GM23338 (cell line): ENCODE data around the gene SCAMP1. TPM values are rescaled to one million over a fixed set of nuclear protein-coding genes. Genes with fewer than 3 reads are reported as not detected.

ENCODE experiments used
- ATAC-seq: fragments of 200-7000 bp; cut with Tn5 transposase; 3 replicates; pipeline ENCODE4 v1.9.1; 2020
- DNase-seq: peaks from one replicate; pipeline ENCODE4 v3.0.0-alpha.2; 2015; ENCODE audit warnings: low spot score
- H2AFZ ChIP-seq: fragments of 200-600 bp; sonication (generic); 2 replicates; pipeline ENCODE4 v1.8.0; 2016; ENCODE audit warnings: antibody characterized with exemption, mild to moderate bottlenecking, moderate library complexity
- H3F3A ChIP-seq: fragments of 200-600 bp; sonication (generic); replicated peaks from 2 replicates; pipeline ENCODE4 v1.8.0; 2017; ENCODE audit warnings: antibody characterized with exemption, mixed run types, low read depth
- H3K27ac ChIP-seq: fragments of 200-600 bp; sonication (generic); 2 replicates; pipeline ENCODE4 v1.6.1; 2016; ENCODE audit warnings: low read depth
- H3K27me3 ChIP-seq: fragments of 200-600 bp; sonication (generic); 2 replicates; pipeline ENCODE4 v1.8.0; 2016; ENCODE audit warnings: mild to moderate bottlenecking, mixed run types, moderate library complexity; ENCODE audit not compliant: insufficient read depth
- H3K36me3 ChIP-seq: fragments of 200-600 bp; sonication (generic); 2 replicates; pipeline ENCODE4 v1.8.0; 2016; ENCODE audit warnings: mild to moderate bottlenecking; ENCODE audit not compliant: insufficient read depth
- H3K4me1 ChIP-seq: fragments of 200-600 bp; sonication (generic); 2 replicates; pipeline ENCODE4 v1.8.0; 2016; ENCODE audit warnings: mild to moderate bottlenecking, moderate library complexity; ENCODE audit not compliant: insufficient read depth
- H3K4me2 ChIP-seq: fragments of 200-600 bp; sonication (generic); 2 replicates; pipeline ENCODE4 v1.7.1; 2017; ENCODE audit warnings: mixed run types
- H3K4me3 ChIP-seq: fragments of 200-600 bp; sonication (generic); 2 replicates; pipeline ENCODE4 v1.6.1; 2016; ENCODE audit warnings: mixed run types
- H3K79me2 ChIP-seq: fragments of 200-600 bp; sonication (generic); replicated peaks from 2 replicates; pipeline ENCODE4 v1.8.0; 2017; ENCODE audit warnings: mild to moderate bottlenecking; ENCODE audit not compliant: insufficient read depth
- H3K9me2 ChIP-seq: fragments of 200-600 bp; sonication (generic); 2 replicates; pipeline ENCODE4 v1.8.0; 2017; ENCODE audit not compliant: insufficient read depth
- H4K20me1 ChIP-seq: fragments of 200-600 bp; sonication (generic); replicated peaks from 2 replicates; pipeline ENCODE4 v1.8.0; 2017; ENCODE audit warnings: mild to moderate bottlenecking; ENCODE audit not compliant: insufficient read depth
- H3K27ac Mint-ChIP-seq: 2 replicates; pipeline ENCODE4 v1.8.0; 2020; ENCODE audit warnings: inconsistent platforms, mild to moderate bottlenecking, moderate library complexity, mixed read lengths
- H3K27me3 Mint-ChIP-seq: 3 replicates; pipeline ENCODE4 v1.8.0; 2022; ENCODE audit warnings: low read depth, mild to moderate bottlenecking, moderate library complexity, mixed read lengths, inconsistent platforms; ENCODE audit not compliant: insufficient read depth, poor library complexity
- H3K36me3 Mint-ChIP-seq: 3 replicates; pipeline ENCODE4 v1.8.0; 2021; ENCODE audit warnings: low read depth, mild to moderate bottlenecking, inconsistent platforms, moderate library complexity, mixed read lengths
- H3K4me1 Mint-ChIP-seq: 3 replicates; pipeline ENCODE4 v1.8.0; 2020; ENCODE audit warnings: mild to moderate bottlenecking, inconsistent platforms, mixed read lengths
- H3K4me3 Mint-ChIP-seq: 3 replicates; pipeline ENCODE4 v1.8.0; 2021; ENCODE audit warnings: moderate library complexity, mild to moderate bottlenecking, inconsistent platforms, mixed read lengths
- H3K9me3 Mint-ChIP-seq: 3 replicates; pipeline ENCODE4 v1.8.0; 2020; ENCODE audit warnings: moderate library complexity, mild to moderate bottlenecking, inconsistent platforms, mixed read lengths
- CREB1 ChIP-seq: fragments of 250-450 bp; sonication (Bioruptor Pico); IDR thresholded peaks from 2 replicates; pipeline ENCODE4 v1.5.0; 2020; ENCODE audit warnings: low read depth, mild to moderate bottlenecking, moderate library complexity
- CTCF ChIP-seq, 2 experiments: fragments of 200-600 bp in 1 of 2; sonication (generic) in 1 of 2; conservative IDR thresholded peaks; 2 replicates each; pipeline versions ENCODE4 v1.5.1 to v1.6.1; 2016 to 2017; ENCODE audit warnings: antibody characterized with exemption in 2 of 2, low read depth in 2 of 2, mild to moderate bottlenecking in 2 of 2, moderate library complexity in 1 of 2
- ETS1 ChIP-seq: IDR thresholded peaks from 2 replicates; pipeline ENCODE4 v1.6.1; 2016; ENCODE audit warnings: antibody characterized with exemption
- EZH2 ChIP-seq: fragments of 200-600 bp; sonication (generic); IDR thresholded peaks from one replicate; pipeline ENCODE4 v1.8.0; 2017; ENCODE audit warnings: antibody characterized with exemption, mild to moderate bottlenecking, low read depth; ENCODE audit not compliant: unreplicated experiment
- EZH2phosphoT487 ChIP-seq: fragments of 200-600 bp; sonication (generic); IDR thresholded peaks from one replicate; pipeline ENCODE4 v1.8.1; 2018; ENCODE audit warnings: antibody characterized with exemption; ENCODE audit not compliant: unreplicated experiment
- JUNB ChIP-seq: IDR thresholded peaks from one replicate; pipeline ENCODE4 v1.6.1; 2016; ENCODE audit warnings: antibody characterized with exemption; ENCODE audit not compliant: unreplicated experiment
- NANOG ChIP-seq: IDR thresholded peaks from 2 replicates; pipeline ENCODE4 v1.6.1; 2016; ENCODE audit warnings: antibody characterized with exemption, borderline replicate concordance
- POLR2AphosphoS5 ChIP-seq: IDR thresholded peaks from 2 replicates; pipeline ENCODE4 v1.6.1; 2016; ENCODE audit warnings: antibody characterized with exemption, low read depth
- REST ChIP-seq: IDR thresholded peaks from one replicate; pipeline ENCODE4 v1.6.1; 2018; ENCODE audit warnings: antibody characterized with exemption; ENCODE audit not compliant: unreplicated experiment
- STAT1 ChIP-seq: IDR thresholded peaks from one replicate; pipeline ENCODE4 v1.6.1; 2016; ENCODE audit warnings: antibody characterized with exemption; ENCODE audit not compliant: unreplicated experiment
- ZNF114 ChIP-seq: fragments of 250-450 bp; sonication (Bioruptor Pico); IDR thresholded peaks from 2 replicates; pipeline ENCODE4 v1.5.0; 2020; ENCODE audit warnings: mild to moderate bottlenecking, moderate library complexity
- ZNF331 ChIP-seq: fragments of 250-450 bp; sonication (Bioruptor Pico); IDR thresholded peaks from 2 replicates; pipeline ENCODE4 v1.5.0; 2020; ENCODE audit warnings: low read depth, mild to moderate bottlenecking, moderate library complexity
- ZNF462 ChIP-seq: fragments of 250-450 bp; sonication (Bioruptor Pico); IDR thresholded peaks from 2 replicates; pipeline ENCODE4 v1.5.0; 2020; ENCODE audit warnings: mild to moderate bottlenecking, moderate library complexity
- polyA plus RNA-seq: library from polyadenylated mRNA; unstranded; fragments of >200 nt; fragmentation: Nextera tagmentation; extraction: Ambion mirVana; gene quantifications from 2 replicates; pipeline ENCODE4 v1.2.1, GENCODE V29; 2016
- total RNA-seq: library from RNA; depleted of rRNA; stranded (reverse); fragments of >200 nt; shearing (Covaris generic); gene quantifications from 2 replicates; pipeline ENCODE4 v1.2.3, GENCODE V29; 2014

The SCAMP1 gene
- total and polyA plus RNA-seq, 2 experiments from 2014 or later = 26.8 to 53.9 TPM

GRCh38 chr5:78377718-78378105 lies 17.3 kb downstream of the SCAMP1 start:
- peaks cover 9% of the 10 kb centered on the region; the same call in 1 of the 2 replicates for H4K20me1 ChIP-seq
- peaks cover 4% of the 10 kb centered on the region; the same call in 1 of the 3 replicates for H3K4me1 Mint-ChIP-seq
- no peak overlapping the region for H3K4me3 Mint-ChIP-seq
- no peaks in the 10 kb centered on the region; the same call in 2 of the 3 replicates for H3K36me3 Mint-ChIP-seq
- H2AFZ ChIP-seq = no peak overlapping the region
- no peaks in the 10 kb centered on the region for H3K27me3 ChIP-seq
- H3K4me2 ChIP-seq = no peak overlapping the region
- DNase-seq (no peak), ATAC-seq (no peak)
- H3K9me3 Mint-ChIP-seq = no peaks in the 10 kb centered on the region; the same call in 2 of the 3 replicates
- peaks cover 4% of the 10 kb centered on the region; the same call in 1 of the 2 replicates for H3K4me1 ChIP-seq
- H3F3A ChIP-seq = no peaks in the 10 kb centered on the region
- no peak for TF ChIP-seq ZNF331 (CRISPR knock-in tag)
- TF ChIP-seq ZNF462 = no peak
- no peak for TF ChIP-seq JUNB
- no peak for TF ChIP-seq CTCF (conservative IDR thresholded peaks at IDR 0.05; ENCODE audit: low read depth in 2 of 2)
- no peak for TF ChIP-seq REST
- TF ChIP-seq EZH2phosphoT487 = no peak
- TF ChIP-seq ETS1 = no peak
- TF ChIP-seq NANOG = no peak
- no peak for TF ChIP-seq POLR2AphosphoS5
- no peak for TF ChIP-seq STAT1
- no peak for TF ChIP-seq EZH2
- no peak for TF ChIP-seq CREB1 (CRISPR knock-in tag)
- TF ChIP-seq ZNF114 (CRISPR knock-in tag) = no peak
- no peak overlapping the region for H3K4me3 ChIP-seq
- H3K27ac Mint-ChIP-seq = no peak overlapping the region
- no peaks in the 10 kb centered on the region for H3K9me2 ChIP-seq
- peaks cover 2% of the 10 kb centered on the region for H3K27me3 Mint-ChIP-seq
- peaks cover 26% of the 10 kb centered on the region for H3K79me2 ChIP-seq
- H3K36me3 ChIP-seq = no peaks in the 10 kb centered on the region
- H3K27ac ChIP-seq = no peak overlapping the region
